Epithelial cell of esophagus (primary cell): Measurements from ENCODE around the gene CBR1.

Experiments used
- DNase-seq: peaks from one replicate; pipeline ENCODE4 v3.0.0; 2010; ENCODE audit warnings: low read depth
- H3K4me3 ChIP-seq: 2 replicates; pipeline ENCODE4 v1.5.1; 2011; ENCODE audit warnings: mild to moderate bottlenecking, low read length, control low read depth
- CTCF ChIP-seq: IDR thresholded peaks from 2 replicates; pipeline ENCODE4 v1.5.1; 2011; ENCODE audit warnings: low read depth, mild to moderate bottlenecking, low read length, control low read depth, inconsistent platforms; ENCODE audit not compliant: insufficient read depth; ENCODE audit errors: missing control alignments

CBR1 gene

GRCh38 chr21:36061445-36061844 lies 8.4 kb upstream of the CBR1 start:
- no peak for TF ChIP-seq CTCF
- DNase-seq = no peak
- no peak overlapping the region for H3K4me3 ChIP-seq

- no peak for TF ChIP-seq CTCF
- DNase-seq = no peak
- no peak overlapping the region for H3K4me3 ChIP-seq
Observed at GRCh38 chr21:36063375-36064084, 6.3 kb upstream of the CBR1 start.

GRCh38 chr21:36064085-36064460 lies 5.8 kb upstream of the CBR1 start:
- no peak for TF ChIP-seq CTCF
- DNase-seq = no peak
- no peak overlapping the region for H3K4me3 ChIP-seq

GRCh38 chr21:36065497-36066036 lies 4.3 kb upstream of the CBR1 start:
- no peak for TF ChIP-seq CTCF
- DNase-seq = peak; percentile 66
- H3K4me3 ChIP-seq = no peak overlapping the region

GRCh38 chr21:36068748-36069398 lies 951 bp upstream of the CBR1 start:
- no peak for TF ChIP-seq CTCF
- no peak for DNase-seq
- H3K4me3 ChIP-seq = no peak overlapping the region

GRCh38 chr21:36070999-36071398 lies 1.2 kb downstream of the CBR1 start:
- no peak for DNase-seq
- H3K4me3 ChIP-seq = peak overlapping the region; percentile 70
- no peak for TF ChIP-seq CTCF
